IPS DF 19.7 (cell line): ENCODE results near the gene SH3BP5.

Source experiments
- DNase-seq: peaks from one replicate; pipeline ENCODE4 v3.0.0-alpha.2; 2013; ENCODE audit warnings: low read depth, low spot score

SH3BP5 gene

GRCh38 chr3:15326037-15326436, 6.3 kb downstream of the SH3BP5 start:
- DNase-seq, result no peak

GRCh38 chr3:15325228-15325627, 7.2 kb downstream of the SH3BP5 start:
- no peak for DNase-seq

GRCh38 chr3:15324379-15324808, 8.0 kb downstream of the SH3BP5 start:
- DNase-seq, result no peak

- DNase-seq, result no peak
These were observed 9.3 kb downstream of the SH3BP5 start for GRCh38 chr3:15323063-15323462.

- no peak for DNase-seq
These were observed 11.0 kb downstream of the SH3BP5 start for GRCh38 chr3:15321349-15321748.

- DNase-seq, result no peak
These were observed 12.8 kb downstream of the SH3BP5 start for GRCh38 chr3:15319575-15319974.

- no peak for DNase-seq
These were observed 13.2 kb downstream of the SH3BP5 start for GRCh38 chr3:15319136-15319535.

- DNase-seq, result no peak
These were observed 13.7 kb downstream of the SH3BP5 start for GRCh38 chr3:15318661-15319060.

- no peak for DNase-seq
These were observed 15.4 kb downstream of the SH3BP5 start for GRCh38 chr3:15316998-15317435.

- no peak for DNase-seq
These were observed 17.4 kb downstream of the SH3BP5 start for GRCh38 chr3:15315003-15315402.

GRCh38 chr3:15314276-15314675, 18.1 kb downstream of the SH3BP5 start:
- no peak for DNase-seq

GRCh38 chr3:15313461-15313860, 18.9 kb downstream of the SH3BP5 start:
- DNase-seq, result no peak

GRCh38 chr3:15312550-15312949, 19.8 kb downstream of the SH3BP5 start:
- DNase-seq, result no peak

- DNase-seq, result no peak
These were observed 21.7 kb downstream of the SH3BP5 start for GRCh38 chr3:15310491-15311370.

GRCh38 chr3:15309662-15310335, 22.6 kb downstream of the SH3BP5 start:
- DNase-seq, result no peak

- no peak for DNase-seq
These were observed 24.8 kb downstream of the SH3BP5 start for GRCh38 chr3:15307580-15307979.

- no peak for DNase-seq
These were observed 25.4 kb downstream of the SH3BP5 start for GRCh38 chr3:15306979-15307359.

GRCh38 chr3:15305359-15305844, 27.0 kb downstream of the SH3BP5 start:
- no peak for DNase-seq

- DNase-seq, result no peak
These were observed 28.7 kb downstream of the SH3BP5 start for GRCh38 chr3:15303728-15304127.

- no peak for DNase-seq
These were observed 29.2 kb downstream of the SH3BP5 start for GRCh38 chr3:15303216-15303615.

GRCh38 chr3:15301761-15302160, 30.6 kb downstream of the SH3BP5 start:
- no peak for DNase-seq

GRCh38 chr3:15300323-15301078, 31.9 kb downstream of the SH3BP5 start:
- no peak for DNase-seq
